HG03354 (cell line): Measurements from ENCODE around the gene PHF20.
A peak's percentile ranks its signal among the peaks of the same experiment; 100 is the strongest.
"Not testable (repeated sequence)": the region's sequence is repeated elsewhere in the genome, so short reads cannot be mapped to it uniquely, and the experiment has no call there.

Source experiments
- ATAC-seq: cut with Tn5 transposase; IDR thresholded peaks from one replicate; pipeline ENCODE4 v1.9.1; 2021; ENCODE audit warnings: mild to moderate bottlenecking; ENCODE audit not compliant: unreplicated experiment, poor library complexity, severe bottlenecking

The PHF20 gene

DNA sequence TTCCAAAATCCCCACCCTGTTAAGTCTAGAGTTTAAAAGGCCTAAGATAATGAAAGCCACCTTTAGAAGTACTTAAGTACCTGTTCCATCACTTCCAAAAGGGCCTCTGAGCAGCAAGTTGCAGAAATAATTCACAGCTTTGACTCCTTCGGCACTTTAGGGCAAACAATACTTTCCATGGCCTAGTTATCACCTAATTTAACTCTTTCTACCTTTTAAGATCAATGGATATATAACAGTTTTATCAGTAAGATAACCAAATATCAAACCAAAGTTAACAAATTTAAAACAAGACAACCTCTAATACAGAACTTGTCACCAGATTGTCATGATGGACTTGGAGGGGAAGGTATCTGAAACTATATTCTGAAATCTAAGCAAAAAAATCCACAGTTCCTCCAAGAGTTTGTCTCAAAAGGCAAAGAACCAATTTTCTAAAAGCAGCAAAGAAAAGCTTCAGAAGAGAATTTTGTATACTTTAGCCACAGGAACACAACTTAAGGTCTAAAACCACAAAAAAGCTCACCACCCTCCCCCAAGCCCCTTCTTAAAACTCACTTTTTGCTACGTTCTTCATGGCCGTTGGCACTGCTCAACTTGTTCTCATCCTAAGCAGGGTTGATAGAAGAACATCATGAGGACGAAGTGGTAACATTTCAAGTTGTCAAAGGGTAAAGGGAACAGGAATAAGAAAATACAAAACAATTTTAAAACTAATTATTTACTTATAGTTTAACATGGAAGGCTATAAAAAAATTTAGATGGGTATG lies 33.2 kb upstream of the PHF20 start:
- ATAC-seq, result no peak

DNA sequence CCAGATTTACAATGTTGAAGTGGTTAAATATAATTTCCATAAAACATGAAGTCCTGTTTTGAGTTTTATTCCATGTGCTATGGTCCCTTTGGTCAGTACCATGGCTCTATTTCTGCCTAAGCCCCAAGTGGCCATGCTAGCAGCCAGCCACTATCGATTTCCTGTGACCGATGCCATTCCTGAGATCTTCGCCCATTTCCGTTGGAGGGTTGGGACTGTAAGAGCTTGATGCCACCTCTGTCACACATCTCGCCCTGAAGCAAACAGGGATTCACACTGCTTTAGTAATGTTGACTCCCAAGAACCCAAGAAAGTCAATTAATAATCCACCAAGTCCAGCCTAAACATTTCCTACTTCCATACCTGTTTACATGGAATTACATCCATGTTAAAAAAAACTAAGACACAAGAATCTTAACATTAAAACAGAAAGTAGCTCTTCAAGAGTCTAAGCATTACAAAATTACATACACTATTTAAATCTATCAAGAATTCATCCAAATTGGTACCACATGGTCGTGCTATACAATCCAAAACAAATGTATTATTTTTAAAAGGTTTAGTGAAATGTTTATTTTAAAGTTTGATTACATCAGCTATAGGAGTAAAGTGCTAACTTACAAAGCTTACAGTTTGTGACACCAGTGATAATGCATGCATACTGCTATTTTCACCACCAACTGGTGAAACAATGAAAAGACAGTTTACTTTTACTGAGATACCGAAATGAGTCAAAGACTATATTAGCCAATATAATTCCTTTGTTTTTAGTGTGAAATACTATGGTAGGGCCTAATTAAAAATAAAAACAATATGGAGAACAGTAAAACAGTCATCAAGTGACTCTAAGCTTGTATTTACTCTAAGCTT lies 32.3 kb upstream of the PHF20 start:
- ATAC-seq, result no peak

DNA sequence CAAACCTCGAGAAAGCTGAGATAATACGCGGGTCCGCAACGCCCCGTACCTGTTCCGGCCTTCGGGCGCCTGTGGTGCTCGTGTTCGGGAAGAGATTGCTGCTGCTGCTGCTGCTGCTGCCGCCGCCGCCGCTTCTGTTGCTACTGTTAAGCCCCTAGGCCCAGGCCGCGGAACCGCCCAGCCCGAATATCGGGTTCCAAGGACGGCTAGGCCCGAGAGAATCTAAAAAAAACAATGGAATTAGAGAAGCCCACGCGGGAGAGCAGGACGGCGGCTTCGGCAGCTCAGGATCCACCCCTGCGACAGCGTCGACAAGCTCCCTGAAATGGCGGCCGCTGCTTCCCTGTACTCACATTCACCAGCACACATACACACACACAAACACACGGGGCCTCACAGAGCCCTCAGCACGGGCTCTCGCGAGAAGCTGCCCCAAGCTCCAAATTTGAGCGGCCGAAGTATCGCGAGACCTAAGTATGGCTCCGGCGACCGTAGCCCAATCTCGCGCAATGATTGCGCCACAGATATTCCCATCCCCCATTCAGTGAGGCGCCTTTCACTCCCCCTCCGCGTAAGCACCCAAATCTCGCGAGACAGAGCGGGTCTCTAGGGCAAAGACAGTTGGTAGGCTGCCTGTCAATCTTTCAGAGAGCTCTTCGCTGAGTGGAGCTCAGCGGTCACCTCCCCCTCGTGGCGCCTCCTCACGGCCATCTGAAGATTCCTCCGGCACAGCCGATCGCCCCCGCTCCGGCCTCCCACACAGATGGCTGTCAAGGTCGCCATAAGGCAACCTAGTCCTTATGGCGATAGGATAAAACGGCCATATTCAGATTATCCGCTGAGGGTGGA lies 29.7 kb upstream of the PHF20 start, which contains the start of gene RBM39:
RBM39 (minus strand) TSS at position 369 of the 849 bp plus-strand sequence. CDS start 1,386 bp downstream, outside the sequence.
- ATAC-seq, result peak; percentile 86

DNA sequence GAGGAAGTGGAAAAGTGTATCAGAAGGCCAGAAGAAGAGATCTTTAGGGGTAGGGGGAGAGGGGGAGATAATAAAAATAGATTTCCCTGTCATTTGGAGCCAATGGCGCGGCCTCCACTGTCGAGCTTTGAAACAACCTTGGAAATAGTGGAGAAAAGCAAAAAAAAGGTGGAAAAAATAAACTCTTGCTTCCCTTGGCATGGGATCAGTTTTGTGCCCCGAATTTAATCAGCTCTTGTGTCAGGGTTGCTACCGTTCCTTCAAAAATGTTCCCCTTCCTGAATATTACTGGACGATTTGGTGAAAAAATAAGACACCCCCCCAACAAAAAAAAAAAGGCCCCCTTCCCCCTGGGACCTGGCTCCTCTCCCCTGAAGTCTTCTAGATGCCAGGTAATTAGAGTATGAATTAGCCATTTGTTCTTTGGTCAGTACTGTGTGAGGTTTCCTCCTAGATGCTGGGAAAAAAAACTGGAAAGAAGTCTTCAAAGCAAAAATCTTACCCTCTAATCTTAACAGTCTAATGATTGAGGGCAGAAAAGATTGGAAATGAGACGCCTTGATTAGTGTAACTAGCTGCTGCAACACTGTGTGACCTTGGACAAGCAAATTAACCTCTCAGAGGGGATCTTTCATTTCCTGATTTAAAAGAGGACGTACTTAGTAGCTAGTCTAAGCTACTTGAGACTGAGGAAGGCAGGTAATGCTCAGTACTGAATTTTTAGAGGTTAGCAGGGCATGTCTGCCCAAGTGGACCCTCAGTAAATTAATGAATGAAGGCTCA lies 28.9 kb upstream of the PHF20 start:
- no peak for ATAC-seq

DNA sequence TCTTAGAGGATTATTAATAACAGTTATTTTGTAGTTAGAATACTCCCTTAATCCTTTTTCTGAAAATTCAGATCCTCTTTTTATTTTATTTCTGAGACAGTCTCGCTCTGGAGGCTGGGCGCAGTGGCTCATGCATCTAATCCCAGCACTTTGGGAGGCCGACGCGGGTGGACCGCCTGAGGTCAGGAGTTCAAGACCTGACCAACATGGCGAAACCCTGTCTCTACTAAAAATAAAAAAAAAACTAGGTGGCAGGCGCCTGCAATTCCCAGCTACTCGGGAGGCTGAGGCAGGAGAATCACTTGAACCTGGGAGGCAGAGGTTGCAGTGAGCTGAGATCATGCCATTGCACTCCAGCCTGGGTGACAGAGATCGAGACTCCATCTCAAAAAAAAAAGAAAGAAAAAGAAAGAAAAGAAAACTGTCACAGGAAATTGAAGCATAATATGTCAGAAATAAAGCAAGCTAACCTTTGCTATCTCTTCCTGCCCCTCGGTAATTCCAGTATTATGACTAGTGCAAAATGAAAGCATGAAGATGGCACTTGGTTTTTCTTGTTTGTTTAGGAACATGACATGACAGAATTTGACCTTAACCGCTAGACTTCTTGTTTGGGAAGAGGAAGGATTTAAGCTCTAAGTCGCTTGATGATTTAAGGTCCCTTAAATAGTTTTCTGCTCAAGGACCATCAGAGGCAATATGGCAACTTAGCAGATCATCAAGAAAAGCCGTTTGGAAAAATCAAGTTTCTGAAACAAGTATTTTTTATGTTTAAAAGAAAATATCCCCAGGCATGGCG lies 27.9 kb upstream of the PHF20 start:
- ATAC-seq, result no peak

DNA sequence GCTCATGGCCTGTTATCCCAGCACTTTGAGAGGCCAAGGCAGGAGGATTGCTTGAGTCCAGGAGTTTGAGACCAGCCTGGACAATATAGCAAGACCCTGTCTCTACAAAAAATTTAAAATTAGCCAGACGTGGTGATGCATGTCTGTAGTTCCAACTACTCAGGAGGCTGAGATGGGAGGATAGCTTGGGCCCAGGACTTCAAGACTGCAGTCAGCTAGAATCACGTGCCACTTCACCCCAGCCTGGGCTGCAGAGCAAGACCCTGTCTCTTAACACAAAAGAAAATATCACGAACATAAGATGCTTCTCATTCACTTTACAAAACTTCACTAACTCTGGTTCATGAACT lies 27.3 kb upstream of the PHF20 start:
- ATAC-seq, result not testable (repeated sequence)

DNA sequence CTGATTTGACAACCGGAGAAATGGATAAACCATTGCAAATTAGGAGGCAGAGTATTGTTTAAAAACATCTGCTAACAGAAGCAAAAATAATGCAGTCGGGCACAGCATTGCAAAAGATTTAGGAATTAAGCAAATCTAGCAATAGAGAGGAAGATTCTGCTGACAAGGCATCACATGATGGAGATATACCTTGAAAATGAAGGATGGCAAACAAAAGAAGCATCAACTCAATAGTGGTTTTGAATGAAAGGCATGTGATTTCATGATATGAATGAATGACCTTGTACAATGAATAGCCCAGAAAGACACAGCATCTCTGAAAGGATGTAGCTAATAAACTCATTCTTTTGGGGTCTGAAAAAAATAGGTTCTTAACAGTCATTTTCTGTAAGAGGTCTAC lies 21.2 kb upstream of the PHF20 start:
- ATAC-seq, result no peak

DNA sequence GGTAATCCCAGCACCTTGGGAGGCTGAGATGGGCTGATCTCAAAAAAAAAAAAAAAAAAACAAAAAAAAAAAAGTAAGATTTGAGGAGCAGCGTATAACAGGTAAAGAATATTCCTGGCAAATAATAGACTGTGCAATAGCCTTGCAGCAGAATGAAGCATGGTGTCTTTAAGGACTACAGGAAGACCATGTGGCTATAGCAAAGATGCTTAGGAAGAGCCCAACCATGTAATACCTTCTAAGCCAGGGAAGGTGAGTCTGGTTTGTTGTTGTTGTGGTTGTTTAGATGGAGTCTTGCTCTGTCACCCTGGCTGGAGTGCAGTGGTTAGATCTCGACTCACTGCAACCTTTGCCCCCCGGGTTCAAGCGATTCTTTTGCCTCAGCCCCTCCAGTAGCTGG lies 15.4 kb upstream of the PHF20 start:
- ATAC-seq, result no peak

DNA sequence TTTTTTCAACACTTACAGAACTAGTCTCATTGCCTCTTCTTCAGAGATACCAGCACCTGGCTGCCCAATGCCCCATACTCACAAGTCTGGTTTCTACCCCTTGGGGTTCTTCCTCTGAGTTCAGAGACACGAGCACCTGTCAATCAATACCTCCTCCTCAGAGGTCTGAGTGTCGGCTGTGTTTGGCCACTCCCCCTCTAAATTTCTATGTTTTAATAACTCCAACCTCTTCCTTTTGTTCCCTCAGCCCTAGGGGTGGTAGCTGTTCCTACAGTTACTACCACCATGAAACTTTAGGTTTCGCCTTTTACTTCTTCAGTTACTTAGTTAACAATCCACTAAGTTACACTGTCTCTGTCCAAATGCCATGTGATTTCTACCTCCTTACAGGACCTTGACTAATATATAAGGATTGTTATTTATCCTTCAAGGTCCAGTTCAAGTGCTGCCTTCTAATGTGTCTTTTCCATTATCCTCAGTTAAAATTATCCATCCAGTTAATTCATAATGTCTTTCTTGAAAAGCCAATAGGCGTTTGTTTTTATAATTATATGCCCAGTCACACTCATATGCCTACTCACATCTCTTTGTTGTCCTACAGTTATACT lies 14.6 kb upstream of the PHF20 start:
- no peak for ATAC-seq

DNA sequence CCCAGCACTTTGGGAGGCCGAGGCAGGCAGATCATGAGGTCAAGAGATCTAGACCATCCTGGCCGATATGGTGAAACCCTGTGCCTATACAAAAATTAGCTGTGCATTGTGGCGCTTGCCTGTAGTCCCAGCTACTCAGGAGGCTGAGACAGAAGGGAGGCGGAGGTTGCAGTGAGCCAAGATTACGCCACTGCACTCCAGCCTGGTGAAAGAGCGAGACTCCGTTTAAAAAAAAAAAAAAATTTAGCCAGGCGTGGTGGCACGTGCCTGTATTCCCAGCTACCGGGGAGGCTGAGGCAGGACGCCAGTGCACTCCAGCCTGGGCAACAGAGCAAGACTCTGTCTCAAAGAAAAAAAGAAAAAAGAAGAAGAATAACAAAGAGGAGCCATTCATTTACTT lies 10.3 kb upstream of the PHF20 start:
- not testable (repeated sequence) for ATAC-seq

DNA sequence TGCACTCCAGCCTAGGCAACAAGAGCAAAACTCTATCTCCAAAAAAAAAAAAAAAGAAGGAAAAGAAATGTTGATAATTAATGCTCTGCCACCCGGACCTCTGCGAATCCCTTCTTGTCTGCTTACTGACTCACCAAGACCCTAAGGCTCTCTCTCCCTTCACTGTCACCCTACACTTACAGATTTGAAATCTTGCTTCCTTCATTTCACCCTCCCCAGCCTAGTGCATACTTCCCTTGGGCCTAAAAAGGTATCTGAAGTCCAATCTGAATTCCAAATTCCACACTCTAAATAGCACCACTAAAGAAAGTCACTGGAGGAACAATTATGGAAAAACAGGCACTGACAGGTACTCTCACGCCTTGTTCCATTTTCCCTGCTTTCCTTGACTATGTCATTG lies 9.4 kb upstream of the PHF20 start:
- no peak for ATAC-seq

DNA sequence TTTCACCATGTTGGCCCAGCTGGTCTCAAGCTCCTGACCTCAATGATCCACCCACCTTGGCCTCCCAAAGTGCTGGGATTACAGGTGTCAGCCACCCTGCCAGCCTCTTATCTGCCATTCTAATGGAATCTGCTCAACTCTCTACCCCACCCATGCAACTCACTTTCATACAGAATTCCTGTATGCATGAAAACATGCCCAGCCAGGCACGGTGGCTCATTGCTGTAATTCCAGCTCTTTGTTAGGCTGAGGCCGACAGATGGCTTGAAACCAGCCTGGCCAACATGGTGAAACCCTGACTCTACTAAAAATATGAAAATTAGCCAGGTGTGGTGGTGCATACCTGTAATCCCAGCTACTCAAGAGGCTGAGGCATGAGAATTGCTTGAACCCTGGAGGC lies 6.9 kb upstream of the PHF20 start:
- not testable (repeated sequence) for ATAC-seq

DNA sequence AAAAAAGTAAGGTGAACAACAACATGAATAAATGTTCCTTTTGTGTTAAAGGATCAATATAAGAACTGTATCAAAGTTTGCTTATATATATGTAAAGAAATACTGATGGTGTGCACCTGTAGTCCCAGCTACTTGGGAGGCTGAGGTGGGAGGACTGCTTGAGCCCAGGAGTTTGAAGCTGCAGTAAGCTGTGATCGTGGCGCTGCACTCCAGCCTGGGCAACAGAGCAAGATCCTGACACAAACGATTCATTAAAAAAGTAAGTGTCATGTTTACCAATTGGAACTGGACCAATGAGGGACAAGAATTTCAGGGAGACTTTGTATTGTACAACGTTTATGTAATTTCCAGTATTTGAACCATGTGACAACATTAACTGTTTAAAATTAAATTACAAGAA lies 5.0 kb upstream of the PHF20 start:
- ATAC-seq, result no peak

DNA sequence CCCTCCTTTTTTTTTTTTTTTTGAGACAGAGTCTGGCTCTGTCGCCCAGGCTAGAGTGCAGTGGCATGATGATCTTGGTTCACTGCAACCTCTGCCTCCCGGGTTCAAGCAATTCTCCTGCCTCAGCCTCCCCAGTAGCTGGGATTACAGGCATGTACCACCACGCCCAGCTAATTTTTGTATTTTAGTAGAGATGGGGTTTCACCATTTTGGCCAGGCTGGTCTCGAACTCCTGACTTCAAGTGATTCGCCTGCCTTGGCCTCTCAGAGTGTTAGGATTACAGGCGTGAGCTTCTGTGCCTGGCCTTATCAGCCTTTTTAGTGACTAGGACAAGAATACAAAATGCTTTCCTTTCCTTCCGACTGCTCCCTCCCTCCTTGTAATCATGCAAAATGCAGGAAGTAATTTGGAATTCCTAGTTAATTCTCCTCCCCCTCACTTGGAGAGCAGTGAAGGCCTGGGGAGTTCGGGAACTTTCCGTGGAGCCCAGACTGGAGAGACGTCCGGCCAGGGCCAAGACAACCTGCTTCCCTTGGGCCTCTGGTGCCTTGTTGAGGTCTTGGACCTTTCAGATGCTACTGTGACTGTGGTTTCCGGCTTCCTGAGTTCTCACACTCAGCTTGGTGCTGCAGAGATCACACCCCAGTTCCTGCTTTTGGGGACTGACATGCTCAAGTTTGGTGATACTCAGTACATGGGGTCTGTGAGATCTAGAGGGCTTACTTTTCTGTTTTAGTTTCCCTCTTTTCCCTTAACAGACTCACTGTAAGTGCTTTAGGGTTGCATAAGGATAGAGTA lies 3.9 kb upstream of the PHF20 start:
- ATAC-seq, result peak; percentile 43

DNA sequence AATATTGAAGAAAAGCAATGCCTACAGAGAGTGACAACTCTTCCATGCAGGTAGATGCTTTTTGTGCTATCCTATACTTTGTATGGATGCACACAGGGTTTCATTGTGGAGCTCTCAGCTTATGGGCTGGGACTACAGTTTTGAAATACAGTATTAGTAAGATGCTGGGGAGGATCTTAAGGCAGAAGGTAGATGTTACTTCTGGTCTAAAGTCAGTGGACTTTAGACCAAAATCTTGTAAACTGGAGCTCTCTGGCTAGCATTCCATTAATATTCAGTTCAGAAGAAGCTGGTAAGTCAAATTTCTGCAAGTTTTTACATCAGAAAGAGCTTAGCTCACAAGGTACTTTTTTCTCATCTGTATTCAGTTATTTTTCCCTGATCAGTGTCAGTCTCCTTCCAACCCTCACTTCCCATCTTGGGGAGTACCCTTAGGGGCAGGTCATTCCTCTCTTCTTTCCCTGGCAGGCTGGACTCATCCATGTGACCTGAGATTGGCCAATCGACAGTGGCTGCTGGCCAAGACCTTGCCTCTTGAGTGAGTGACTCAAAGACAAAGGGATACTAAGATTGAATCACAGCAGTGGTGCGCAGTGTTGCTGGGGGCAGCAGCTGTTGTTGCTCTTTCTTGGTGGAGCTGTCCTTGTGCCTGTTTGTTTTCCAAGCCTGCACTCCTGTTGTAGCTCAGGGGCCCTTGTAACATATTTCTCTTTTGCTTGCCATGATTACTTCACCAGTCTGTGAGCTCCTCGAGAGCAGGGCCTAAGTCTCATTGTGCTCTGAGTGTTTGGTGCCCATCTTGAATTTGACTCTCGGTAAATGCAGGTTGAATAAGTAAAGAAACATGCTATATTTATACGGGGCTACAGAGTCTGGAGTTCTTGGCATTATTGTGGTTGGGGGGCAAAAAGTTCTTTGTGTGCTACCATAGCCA lies 2.8 kb upstream of the PHF20 start:
- ATAC-seq, result no peak

DNA sequence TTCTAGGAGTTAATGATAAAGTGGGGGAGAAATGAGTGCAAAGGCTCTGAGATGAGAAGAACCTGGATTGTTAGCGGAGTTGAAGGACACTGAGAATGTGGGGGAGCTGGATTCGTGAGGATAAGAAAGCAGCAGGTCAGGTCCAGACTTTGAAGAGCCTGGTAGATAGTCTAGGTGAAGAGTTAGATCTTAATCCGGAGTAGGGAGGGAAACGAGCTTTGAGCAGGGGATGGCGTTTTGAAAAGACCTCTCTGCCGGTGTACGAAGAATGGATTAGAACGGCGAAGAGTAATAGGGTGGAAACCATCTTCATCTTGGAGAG lies 487 bp upstream of the PHF20 start:
- no peak for ATAC-seq
